K562 (cell line): Measurements from ENCODE around the gene LUZP4. TPM values are rescaled to one million over a fixed set of nuclear protein-coding genes. Genes with fewer than 3 reads are reported as not detected.

Source experiments
- ATAC-seq: fragments of 200-7000 bp; cut with Tn5 transposase; 3 replicates; pipeline ENCODE4 v1.9.1; 2020; ENCODE audit warnings: moderate library complexity
- BruUV-seq: library from RNA; stranded (reverse); fragments of 400-500 nt; replicated peaks from 2 replicates; lab custom pipeline; 2021; lab: Mats Ljungman, UMichigan
- CTCF ChIA-PET: fragments of 300-600 bp; formaldehyde crosslinking; extraction: SDS; loops from one replicate; lab custom pipeline; 2021; ENCODE audit warnings: low intra/inter-chr PET ratio; lab: Yijun Ruan, JAX
- POLR2A ChIA-PET: fragments of 300-600, 350-650 bp; sonication (Branson Sonifier 250); formaldehyde crosslinking; extraction: SDS; loops from one replicate; lab custom pipeline; 2021; ENCODE audit warnings: antibody characterized with exemption, inconsistent platforms; lab: Yijun Ruan, JAX
- DNase-seq, 4 experiments: peaks; one replicate each; pipeline versions ENCODE4 v3.0.0 to v3.0.0-alpha.2; 2011 to 2018; ENCODE audit warnings: low spot score in 3 of 4, mixed read lengths in 3 of 4; ENCODE audit errors: extremely low read depth in 1 of 4
- FAIRE-seq: peaks from 2 replicates; lab custom pipeline; 2011; peaks lifted over from hg19 to GRCh38; lab: Jason Lieb, UNC
- H2AFZ ChIP-seq: 2 replicates; pipeline ENCODE4 v1.6.0; 2011; ENCODE audit warnings: low read depth, low read length, control low read depth, inconsistent platforms
- H3K27ac ChIP-seq: fragments of 200-600 bp; 3 replicates; pipeline ENCODE4 v1.8.0; 2011; ENCODE audit warnings: low read depth, mild to moderate bottlenecking, control low read depth, inconsistent platforms, low read length, moderate library complexity, mixed read lengths; ENCODE audit errors: extremely low read depth
- H3K27me3 ChIP-seq, 2 experiments: fragments of 300-600 bp in 1 of 2; 2 replicates in 1 of 2; 3 replicates in 1 of 2; pipeline versions ENCODE4 v1.6.0 to v1.8.0; 2011; ENCODE audit warnings: inconsistent platforms in 2 of 2, low read length in 2 of 2, mild to moderate bottlenecking in 1 of 2, mixed read lengths in 1 of 2, moderate library complexity in 1 of 2; ENCODE audit not compliant: control insufficient read depth in 2 of 2, insufficient read depth in 2 of 2
- H3K36me3 ChIP-seq: fragments of 300-600 bp; 3 replicates; pipeline ENCODE4 v1.8.0; 2011; ENCODE audit warnings: mild to moderate bottlenecking, low read length, inconsistent platforms; ENCODE audit not compliant: control insufficient read depth, insufficient read depth
- H3K4me1 ChIP-seq, 2 experiments: fragments of 200-600 bp in 1 of 2; replicated peaks in 1 of 2; 2 replicates in 1 of 2; 3 replicates in 1 of 2; pipeline versions ENCODE4 v1.5.1 to v1.8.0; 2011; ENCODE audit warnings: inconsistent platforms in 2 of 2, low read length in 2 of 2, mild to moderate bottlenecking in 1 of 2, mixed read lengths in 1 of 2, moderate library complexity in 1 of 2; ENCODE audit not compliant: control insufficient read depth in 2 of 2, insufficient read depth in 2 of 2
- H3K4me2 ChIP-seq: 2 replicates; pipeline ENCODE4 v1.6.1; 2011; ENCODE audit warnings: low read length, control low read depth, inconsistent platforms, mixed read lengths; ENCODE audit not compliant: insufficient read depth
- H3K4me3 ChIP-seq: fragments of 200-600 bp; sonication (generic), shearing (Covaris generic); 2 replicates; pipeline ENCODE4 v1.5.1; 2016; ENCODE audit warnings: control low read depth, inconsistent platforms
- H3K79me2 ChIP-seq: fragments of 200-600 bp; 3 replicates; pipeline ENCODE4 v1.8.0; 2011; ENCODE audit warnings: low read length, inconsistent platforms; ENCODE audit not compliant: control insufficient read depth, insufficient read depth
- H3K9ac ChIP-seq, 2 experiments: 2 replicates each; pipeline versions ENCODE4 v1.6.0 to v1.6.1; 2011; ENCODE audit warnings: low read depth in 2 of 2, low read length in 2 of 2, control low read depth in 1 of 2, inconsistent platforms in 1 of 2, mild to moderate bottlenecking in 1 of 2, mixed read lengths in 1 of 2; ENCODE audit not compliant: insufficient read depth in 1 of 2
- H3K9me1 ChIP-seq: one replicate; pipeline ENCODE4 v1.6.0; 2011; ENCODE audit warnings: inconsistent platforms, mild to moderate bottlenecking, low read length, moderate library complexity; ENCODE audit not compliant: control insufficient read depth, insufficient read depth
- H3K9me3 ChIP-seq: replicated peaks from 2 replicates; pipeline ENCODE4 v1.5.1; 2011; ENCODE audit warnings: low read depth, low read length, inconsistent platforms; ENCODE audit not compliant: control insufficient read depth, insufficient read depth
- H4K20me1 ChIP-seq: replicated peaks from 2 replicates; pipeline ENCODE4 v1.6.1; 2011; ENCODE audit warnings: low read length, inconsistent platforms, mixed read lengths; ENCODE audit not compliant: control insufficient read depth, insufficient read depth
- CCAR2 ChIP-seq: fragments of 200-400 bp; formaldehyde crosslinking; IDR thresholded peaks from 2 replicates; pipeline ENCODE4 v1.6.1; 2017; ENCODE audit warnings: mild to moderate bottlenecking, low read depth, low read length
- CCNT2 ChIP-seq: IDR thresholded peaks from 2 replicates; pipeline ENCODE4 v1.6.1; 2011; ENCODE audit warnings: borderline replicate concordance, low read depth, mild to moderate bottlenecking, moderate library complexity, mixed read lengths, low read length; ENCODE audit not compliant: insufficient read length; ENCODE audit errors: extremely low read depth
- EP400 ChIP-seq: fragments of 450-650 bp; IDR thresholded peaks from 2 replicates; pipeline ENCODE4 v1.6.1; 2017; ENCODE audit warnings: antibody characterized with exemption, mild to moderate bottlenecking, moderate library complexity
- FOXP4 ChIP-seq: sonication (generic); formaldehyde crosslinking; IDR thresholded peaks from 2 replicates; pipeline ENCODE4 v1.8.0; 2022; ENCODE audit warnings: mild to moderate bottlenecking, missing genetic modification reagents, borderline replicate concordance
- HDAC2 ChIP-seq: fragments of 450-650 bp; IDR thresholded peaks from 2 replicates; pipeline ENCODE4 v1.6.1; 2016; ENCODE audit warnings: mild to moderate bottlenecking
- HIVEP1 ChIP-seq: fragments of 250-450 bp; sonication (Bioruptor Pico); IDR thresholded peaks from 2 replicates; pipeline ENCODE4 v1.4.0; 2020; ENCODE audit warnings: mild to moderate bottlenecking
- HNRNPL ChIP-seq: fragments of 200-400 bp; formaldehyde crosslinking; IDR thresholded peaks from 2 replicates; pipeline ENCODE4 v1.6.1; 2017; ENCODE audit warnings: low read depth, mild to moderate bottlenecking, low read length
- MAFK ChIP-seq: IDR thresholded peaks from 2 replicates; pipeline ENCODE4 v1.6.1; 2011; ENCODE audit warnings: low read length, improper control_type of control experiment
- MAZ ChIP-seq, 2 experiments: fragments of 450-650 bp in 1 of 2; sonication (generic) in 1 of 2; formaldehyde crosslinking; IDR thresholded peaks in 1 of 2; conservative IDR thresholded peaks in 1 of 2; 2 replicates each; pipeline versions ENCODE4 v1.4.0 to v1.5.0; 2020; ENCODE audit warnings: mild to moderate bottlenecking in 1 of 2, missing genetic modification reagents in 1 of 2
- MCM2 ChIP-seq: fragments of 450-650 bp; IDR thresholded peaks from 2 replicates; pipeline ENCODE4 v1.6.1; 2017; ENCODE audit warnings: low read depth, mild to moderate bottlenecking
- PTRF ChIP-seq: fragments of 450-650 bp; IDR thresholded peaks from 2 replicates; pipeline ENCODE4 v1.6.1; 2016; ENCODE audit warnings: mild to moderate bottlenecking, missing genetic modification characterization, missing compliant biosample characterization
- SIX5 ChIP-seq, 2 experiments: IDR thresholded peaks; 2 replicates each; pipeline ENCODE4 v1.6.1; 2011; ENCODE audit warnings: low read length in 2 of 2, borderline replicate concordance in 1 of 2, low read depth in 1 of 2, mild to moderate bottlenecking in 1 of 2, moderate library complexity in 1 of 2; ENCODE audit not compliant: insufficient read depth in 1 of 2
- ZNF3 ChIP-seq: fragments of 250-450 bp; sonication (Bioruptor Pico); IDR thresholded peaks from 2 replicates; pipeline ENCODE4 v1.5.0; 2021; ENCODE audit warnings: mild to moderate bottlenecking, moderate library complexity
- ZNF717 ChIP-seq: fragments of 250-450 bp; sonication (Bioruptor Pico); IDR thresholded peaks from 2 replicates; pipeline ENCODE4 v1.5.0; 2021
- WGBS: fragments of 100-300 bp; shearing (Covaris generic); methylation state at CpG from one replicate; pipeline ENCODE4 v1.1.6; 2016; ENCODE audit warnings: low coverage, mixed read lengths; ENCODE audit not compliant: insufficient coverage; ENCODE audit errors: missing lambda C conversion rate; 5-methylcytosine and 5-hydroxymethylcytosine counted together
- in situ Hi-C: fragments of 300-500 bp; cut with MboI; formaldehyde crosslinking; loops from 4 replicates; pipeline ENCODE4 v1.15.0; 2018; ENCODE audit warnings: inconsistent platforms, mixed read lengths
- intact Hi-C: fragments of 100-400 bp; cut with micrococcal nuclease; formaldehyde crosslinking; loops from 2 replicates; pipeline ENCODE4 v1.14.2; 2022
- polyA plus RNA-seq, 8 experiments: library from polyadenylated mRNA; depleted of rRNA in 4 of 8; stranded (reverse) in 5 of 8; unstranded in 3 of 8; fragments of >200 nt; fragmentation: Nextera tagmentation in 2 of 8; fragmentation: Illumina TruSeq in 1 of 8; extraction: Ambion mirVana in 2 of 8; extraction: Trizol in 1 of 8; gene quantifications; 2 replicates each; pipeline versions ENCODE4 v1.2.1 to v1.2.3, GENCODE V29; 2011 to 2014; ENCODE audit warnings: inconsistent platforms in 1 of 8, missing spikeins in 1 of 8
- total RNA-seq, 7 experiments: library from RNA; depleted of rRNA in 6 of 7; stranded (reverse); fragments of >200 nt in 6 of 7; fragmentation: Illumina TruSeq in 2 of 7; extraction: Trizol in 2 of 7; gene quantifications; 2 replicates each; pipeline versions ENCODE4 v1.2.1 to v1.2.3, GENCODE V29; 2011 to 2021; ENCODE audit warnings: low replicate concordance in 1 of 7

LUZP4 gene
- total and polyA plus RNA-seq, 9 of the 15 experiments (the other 6 are each of a cell fraction or from before 2014, with no cell fraction given) = 0.16 to 1.1 (median 0.36) TPM

- CTCF ChIA-PET = no interaction called here
- intact Hi-C loops = no loop called here
- ATAC-seq = no peak
- TF ChIP-seq ZNF717 (CRISPR knock-in tag) = no peak
- TF ChIP-seq ZNF3 (CRISPR knock-in tag) = no peak
- TF ChIP-seq HDAC2 = no peak
- TF ChIP-seq, all 486 proteins: peak for 0
- H3K27me3 ChIP-seq = no peaks in the 10 kb centered on the region
- H3K4me3 ChIP-seq = no peak overlapping the region
- WGBS = 4% methylated on average over 3 of the region's 3 CpGs
- no peak overlapping the region for H3K27ac ChIP-seq
- no peaks in the 10 kb centered on the region for H3K9me3 ChIP-seq
- no peak overlapping the region for H2AFZ ChIP-seq
- no peak overlapping the region for H3K9ac ChIP-seq
- H3K4me1 ChIP-seq = no peaks in the 10 kb centered on the region
- POLR2A ChIA-PET = interaction anchor here (0.7 kb wide), 1 partner anchor 323 kb away, joined by 3 read pairs; no protein-coding TSS in a partner anchor
- no peaks in the 10 kb centered on the region for H3K36me3 ChIP-seq
- H3K9me1 ChIP-seq = no peaks in the 10 kb centered on the region
- FAIRE-seq (no peak), DNase-seq (no peak)
- no TSS peak for BruUV-seq
- no peak overlapping the region for H3K4me2 ChIP-seq
- H3K79me2 ChIP-seq = no peaks in the 10 kb centered on the region
- no peaks in the 10 kb centered on the region for H4K20me1 ChIP-seq
- in situ Hi-C loops = loop anchor here (10.0 kb wide), 1 partner anchor 295 kb away; no protein-coding TSS in a partner anchor
Measured at GRCh38 chrX:115339441-115340025, 50.0 kb downstream of the LUZP4 start.

DNA sequence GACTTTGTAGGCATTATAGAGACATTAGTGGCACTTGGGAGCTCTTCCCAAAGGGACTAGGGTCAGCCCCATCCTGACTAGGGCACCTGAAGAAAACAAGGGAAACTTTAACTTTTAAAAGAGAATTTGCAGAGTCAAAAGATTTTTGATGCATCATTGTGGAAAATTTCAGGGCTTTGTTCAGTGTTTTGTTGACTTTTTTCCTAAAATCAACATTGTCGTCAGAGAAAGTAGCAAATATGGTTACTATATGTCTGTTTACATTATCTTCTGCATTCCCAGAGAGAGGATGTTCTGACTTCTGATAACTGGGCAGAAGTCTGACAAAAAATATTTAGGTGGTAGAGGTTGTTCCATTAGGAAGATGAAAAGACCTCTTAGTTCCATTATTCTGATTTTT lies 51.9 kb downstream of the LUZP4 start:
- H2AFZ ChIP-seq = no peak overlapping the region
- ChIA-PET CTCF (no interaction called here), POLR2A (no interaction called here)
- H3K79me2 ChIP-seq = no peaks in the 10 kb centered on the region
- no peak overlapping the region for H3K4me2 ChIP-seq
- ATAC-seq (no peak), DNase-seq (no peak), FAIRE-seq (no peak)
- 0% methylated on average over 1 of the region's 1 CpG for WGBS
- H3K36me3 ChIP-seq = no peaks in the 10 kb centered on the region
- no peaks in the 10 kb centered on the region for H4K20me1 ChIP-seq
- H3K9ac ChIP-seq = no peak overlapping the region
- no peak overlapping the region for H3K27ac ChIP-seq
- H3K4me1 ChIP-seq = no peaks in the 10 kb centered on the region
- intact Hi-C loops = no loop called here
- H3K9me1 ChIP-seq = no peaks in the 10 kb centered on the region
- H3K4me3 ChIP-seq = no peak overlapping the region
- no peaks in the 10 kb centered on the region for H3K27me3 ChIP-seq
- H3K9me3 ChIP-seq = no peaks in the 10 kb centered on the region
- in situ Hi-C loops = loop anchor here (10.0 kb wide), 1 partner anchor 293 kb away; no protein-coding TSS in a partner anchor
- no TSS peak for BruUV-seq
- TF ChIP-seq SIX5 (IDR thresholded peaks at IDR 0.05; ENCODE audit: borderline replicate concordance in 1 of 2, insufficient read depth in 1 of 2, low read depth in 1 of 2, low read length in 2 of 2) (no peak), MCM2 (no peak), MAZ (CRISPR knock-in tag; conservative IDR thresholded peaks at IDR 0.05 in 1 of 2, IDR thresholded peaks at IDR 0.05 in 1 of 2) (no peak), CCNT2 (no peak), HIVEP1 (CRISPR knock-in tag) (no peak), MAFK (no peak), HNRNPL (no peak), PTRF (tag) (no peak), CCAR2 (no peak), EP400 (no peak), FOXP4 (no peak)
